Neural progenitor cell (in vitro differentiated cells): ENCODE measurements around the gene SINHCAF. TPM values are rescaled to one million over a fixed set of nuclear protein-coding genes. Genes with fewer than 3 reads are reported as not detected.
"Not testable (repeated sequence)": the region's sequence is repeated elsewhere in the genome, so short reads cannot be mapped to it uniquely, and the experiment has no call there.

Source experiments
- DNase-seq: peaks from one replicate; pipeline ENCODE4 v3.0.0-alpha.2; 2016; ENCODE audit warnings: low spot score
- H2AFZ ChIP-seq: fragments of 200-600 bp; sonication (generic); replicated peaks from 2 replicates; pipeline ENCODE4 v1.6.1; 2016; ENCODE audit warnings: antibody characterized with exemption
- H3F3A ChIP-seq: fragments of 200-600 bp; sonication (generic); 2 replicates; pipeline ENCODE4 v1.6.1; 2016; ENCODE audit warnings: antibody characterized with exemption, low read depth
- H3K27ac ChIP-seq: fragments of 200-600 bp; sonication (generic); 2 replicates; pipeline ENCODE4 v1.5.1; 2016; ENCODE audit warnings: mild to moderate bottlenecking
- H3K27me3 ChIP-seq: fragments of 200-600 bp; sonication (generic); 2 replicates; pipeline ENCODE4 v1.6.1; 2016; ENCODE audit warnings: mild to moderate bottlenecking, moderate library complexity
- H3K36me3 ChIP-seq: fragments of 200-600 bp; sonication (generic); 2 replicates; pipeline ENCODE4 v1.5.1; 2016
- H3K4me1 ChIP-seq: fragments of 200-600 bp; sonication (generic); 2 replicates; pipeline ENCODE4 v1.6.1; 2016; ENCODE audit warnings: mixed run types
- H3K4me2 ChIP-seq: fragments of 200-600 bp; sonication (generic); 2 replicates; pipeline ENCODE4 v1.6.1; 2016
- H3K4me3 ChIP-seq: fragments of 200-600 bp; sonication (generic); 2 replicates; pipeline ENCODE4 v1.5.1; 2016
- H3K79me2 ChIP-seq: fragments of 200-600 bp; sonication (generic); 2 replicates; pipeline ENCODE4 v1.6.1; 2016; ENCODE audit warnings: low read depth
- H3K9ac ChIP-seq: fragments of 200-600 bp; sonication (generic); 2 replicates; pipeline ENCODE4 v1.6.1; 2016
- H3K9me3 ChIP-seq: fragments of 200-600 bp; sonication (generic); 2 replicates; pipeline ENCODE4 v1.5.1; 2016; ENCODE audit warnings: low read depth
- H4K20me1 ChIP-seq: fragments of 200-600 bp; sonication (generic); 2 replicates; pipeline ENCODE4 v1.6.1; 2016; ENCODE audit warnings: low read depth
- H3K27ac Mint-ChIP-seq: 3 replicates; pipeline ENCODE4 v1.8.0; 2021; ENCODE audit warnings: mixed read lengths
- H3K27me3 Mint-ChIP-seq: 2 replicates; pipeline ENCODE4 v1.8.0; 2022; ENCODE audit warnings: low read depth, mild to moderate bottlenecking, inconsistent platforms, moderate library complexity, mixed read lengths; ENCODE audit not compliant: insufficient read depth
- H3K36me3 Mint-ChIP-seq: 3 replicates; pipeline ENCODE4 v1.8.0; 2021; ENCODE audit warnings: mixed read lengths
- H3K4me1 Mint-ChIP-seq: 3 replicates; pipeline ENCODE4 v1.8.0; 2021; ENCODE audit warnings: mixed read lengths
- H3K4me3 Mint-ChIP-seq: 3 replicates; pipeline ENCODE4 v1.8.0; 2021; ENCODE audit warnings: mild to moderate bottlenecking, moderate library complexity, mixed read lengths
- H3K9me3 Mint-ChIP-seq: 3 replicates; pipeline ENCODE4 v1.8.0; 2020; ENCODE audit warnings: mixed read lengths
- EZH2 ChIP-seq: fragments of 200-600 bp; sonication (generic); IDR thresholded peaks from 2 replicates; pipeline ENCODE4 v1.6.1; 2017; ENCODE audit warnings: antibody characterized with exemption, mild to moderate bottlenecking, moderate library complexity
- EZH2phosphoT487 ChIP-seq: fragments of 200-600 bp; sonication (generic); IDR thresholded peaks from 2 replicates; pipeline ENCODE4 v1.6.1; 2017; ENCODE audit warnings: antibody characterized with exemption
- total RNA-seq: library from RNA; depleted of rRNA; stranded (reverse); fragments of >200 nt; gene quantifications from 2 replicates; pipeline ENCODE4 v1.2.3, GENCODE V29; 2015; ENCODE audit warnings: low replicate concordance
- TF ChIP-seq, protein P1 (sequence below): fragments of 200-600 bp; sonication (generic); IDR thresholded peaks from 2 replicates; pipeline ENCODE4 v1.5.1; 2017; ENCODE audit warnings: antibody characterized with exemption, mild to moderate bottlenecking

SINHCAF gene
- total RNA-seq, 1 donor from 2014 or later, result 1,260 TPM

GRCh38 chr12:31248337-31248736 lies 77.6 kb downstream of the SINHCAF start:
- TF ChIP-seq, protein P1, sequence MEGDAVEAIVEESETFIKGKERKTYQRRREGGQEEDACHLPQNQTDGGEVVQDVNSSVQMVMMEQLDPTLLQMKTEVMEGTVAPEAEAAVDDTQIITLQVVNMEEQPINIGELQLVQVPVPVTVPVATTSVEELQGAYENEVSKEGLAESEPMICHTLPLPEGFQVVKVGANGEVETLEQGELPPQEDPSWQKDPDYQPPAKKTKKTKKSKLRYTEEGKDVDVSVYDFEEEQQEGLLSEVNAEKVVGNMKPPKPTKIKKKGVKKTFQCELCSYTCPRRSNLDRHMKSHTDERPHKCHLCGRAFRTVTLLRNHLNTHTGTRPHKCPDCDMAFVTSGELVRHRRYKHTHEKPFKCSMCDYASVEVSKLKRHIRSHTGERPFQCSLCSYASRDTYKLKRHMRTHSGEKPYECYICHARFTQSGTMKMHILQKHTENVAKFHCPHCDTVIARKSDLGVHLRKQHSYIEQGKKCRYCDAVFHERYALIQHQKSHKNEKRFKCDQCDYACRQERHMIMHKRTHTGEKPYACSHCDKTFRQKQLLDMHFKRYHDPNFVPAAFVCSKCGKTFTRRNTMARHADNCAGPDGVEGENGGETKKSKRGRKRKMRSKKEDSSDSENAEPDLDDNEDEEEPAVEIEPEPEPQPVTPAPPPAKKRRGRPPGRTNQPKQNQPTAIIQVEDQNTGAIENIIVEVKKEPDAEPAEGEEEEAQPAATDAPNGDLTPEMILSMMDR, result no peak
- TF ChIP-seq EZH2phosphoT487 (no peak), EZH2 (no peak)
- no peak for DNase-seq
- no peak overlapping the region for H3K4me3 Mint-ChIP-seq
- no peak overlapping the region for H3K9ac ChIP-seq
- H3K4me1 ChIP-seq, result no peaks in the 10 kb centered on the region
- no peaks in the 10 kb centered on the region for H3F3A ChIP-seq
- H3K79me2 ChIP-seq, result no peaks in the 10 kb centered on the region
- no peak overlapping the region for H3K27ac ChIP-seq
- H2AFZ ChIP-seq, result no peak overlapping the region
- H3K9me3 ChIP-seq, result no peaks in the 10 kb centered on the region
- H3K4me1 Mint-ChIP-seq, result no peaks in the 10 kb centered on the region
- H3K4me2 ChIP-seq, result no peak overlapping the region
- no peak overlapping the region for H3K27ac Mint-ChIP-seq
- no peak overlapping the region for H3K4me3 ChIP-seq
- H3K27me3 ChIP-seq, result no peaks in the 10 kb centered on the region
- H3K36me3 Mint-ChIP-seq, result no peaks in the 10 kb centered on the region
- no peaks in the 10 kb centered on the region for H3K27me3 Mint-ChIP-seq
- H3K9me3 Mint-ChIP-seq, result no peaks in the 10 kb centered on the region
- H4K20me1 ChIP-seq, result no peaks in the 10 kb centered on the region
- no peaks in the 10 kb centered on the region for H3K36me3 ChIP-seq

DNA sequence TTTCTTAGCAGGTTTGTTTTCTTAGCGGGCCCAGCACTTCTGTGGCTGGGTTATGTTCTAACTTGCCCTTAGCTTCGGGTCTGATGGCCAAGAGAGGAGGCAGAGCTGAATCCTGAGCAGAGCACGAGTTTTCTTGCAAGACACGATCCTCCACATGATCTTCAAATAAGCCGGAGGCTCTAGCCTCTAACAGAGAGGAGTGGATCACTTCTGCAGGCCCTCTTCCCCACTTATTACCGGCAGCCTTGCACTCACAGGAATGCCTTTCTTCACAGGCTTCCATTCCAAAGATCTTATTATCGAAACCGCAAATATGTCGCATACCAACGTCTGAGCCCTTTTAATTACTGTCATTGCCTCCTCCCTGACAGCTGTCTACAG lies 79.5 kb downstream of the SINHCAF start:
- H3K27me3 Mint-ChIP-seq, result no peaks in the 10 kb centered on the region
- no peaks in the 10 kb centered on the region for H3K9me3 Mint-ChIP-seq

GRCh38 chr12:31245822-31246469 lies 80.0 kb downstream of the SINHCAF start:
- H3K4me3 Mint-ChIP-seq, result no peak overlapping the region
- Histone ChIP-seq H3K9me3 (no peaks in the 10 kb centered on the region), H3K36me3 (no peaks in the 10 kb centered on the region), H3K9ac (no peak overlapping the region), H3K27me3 (no peaks in the 10 kb centered on the region), H3K79me2 (no peaks in the 10 kb centered on the region), H2AFZ (peak overlapping the region; percentile 59), H3K4me1 (no peaks in the 10 kb centered on the region), H3K27ac (no peak overlapping the region), H3F3A (no peaks in the 10 kb centered on the region), H3K4me3 (no peak overlapping the region), H3K4me2 (no peak overlapping the region), H4K20me1 (no peaks in the 10 kb centered on the region)
- DNase-seq, result peak; percentile 60
- H3K27ac Mint-ChIP-seq, result no peak overlapping the region
- H3K36me3 Mint-ChIP-seq, result no peaks in the 10 kb centered on the region
- H3K4me1 Mint-ChIP-seq, result no peaks in the 10 kb centered on the region
- no peaks in the 10 kb centered on the region for H3K27me3 Mint-ChIP-seq
- TF ChIP-seq EZH2, result no peak
- TF ChIP-seq, protein P1, result peak; percentile 65
- no peaks in the 10 kb centered on the region for H3K9me3 Mint-ChIP-seq

More for the DNA sequence above, 79.5 kb downstream of the SINHCAF start:
- H3K4me1 ChIP-seq, result no peaks in the 10 kb centered on the region
- H2AFZ ChIP-seq, result peak overlapping the region; percentile 59
- no peaks in the 10 kb centered on the region for H3K9me3 ChIP-seq
- Mint-ChIP-seq H3K36me3 (no peaks in the 10 kb centered on the region), H3K4me1 (no peaks in the 10 kb centered on the region), H3K27ac (no peak overlapping the region), H3K4me3 (no peak overlapping the region)
- no peaks in the 10 kb centered on the region for H3K27me3 ChIP-seq
- DNase-seq, result no peak
- no peaks in the 10 kb centered on the region for H3K36me3 ChIP-seq
- H3K4me2 ChIP-seq, result no peak overlapping the region
- H3K9ac ChIP-seq, result no peak overlapping the region
- no peak overlapping the region for H3K4me3 ChIP-seq
- TF ChIP-seq EZH2 (no peak), EZH2phosphoT487 (no peak)
- TF ChIP-seq, protein P1, result no peak
- H3K27ac ChIP-seq, result no peak overlapping the region
- no peaks in the 10 kb centered on the region for H3K79me2 ChIP-seq
- no peaks in the 10 kb centered on the region for H3F3A ChIP-seq
- no peaks in the 10 kb centered on the region for H4K20me1 ChIP-seq

DNA sequence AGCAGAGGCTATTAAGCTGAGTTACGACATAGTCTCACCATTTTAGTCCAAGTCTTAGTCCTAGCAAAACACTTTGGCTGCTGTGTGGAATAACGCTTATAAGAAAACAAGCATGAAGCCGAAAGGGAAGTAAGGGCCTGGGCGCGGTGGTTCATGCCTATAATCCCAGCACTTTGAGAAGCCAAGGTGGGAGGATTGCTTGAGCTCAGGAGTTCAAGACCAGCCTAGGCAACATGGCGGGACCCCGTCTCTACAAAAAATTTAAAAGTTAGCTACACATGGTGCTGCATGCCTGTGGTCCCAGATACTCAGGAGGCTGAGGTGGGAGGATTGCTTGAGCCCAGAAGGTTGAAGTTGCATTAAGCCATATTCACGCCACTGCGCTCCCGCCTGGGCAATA lies 83.5 kb downstream of the SINHCAF start:
- H3K9me3 Mint-ChIP-seq, H3K79me2 ChIP-seq, H3K36me3 Mint-ChIP-seq, H3K27ac ChIP-seq, H3K9ac ChIP-seq, H3K27me3 ChIP-seq, H2AFZ ChIP-seq, H3K4me2 ChIP-seq, H3K36me3 ChIP-seq, H3K4me3 ChIP-seq, H3K27me3 Mint-ChIP-seq, H3K27ac Mint-ChIP-seq, H3F3A ChIP-seq, H3K4me1 Mint-ChIP-seq, H4K20me1 ChIP-seq, H3K4me1 ChIP-seq, H3K4me3 Mint-ChIP-seq, H3K9me3 ChIP-seq, DNase-seq: not testable (repeated sequence)
